Thyroid gland (tissue), 4 donors: ENCODE measurements around the gene PRDX5.

Experiments used
- CTCF ChIP-seq, 6 experiments: fragments of 200-600 bp in 3 of 6; fragments of 450-650 bp in 3 of 6; sonication (generic) in 3 of 6; IDR thresholded peaks; one replicate each; pipeline ENCODE4 v1.5.1; 2016 to 2019; ENCODE audit warnings: antibody characterized with exemption in 6 of 6, mild to moderate bottlenecking in 2 of 6, inconsistent platforms in 1 of 6, moderate library complexity in 1 of 6
- POLR2A ChIP-seq, 2 donors: fragments of 450-650 bp; IDR thresholded peaks; one replicate each; pipeline ENCODE4 v1.6.1; 2017; ENCODE audit warnings: antibody characterized with exemption in 2 of 2, mild to moderate bottlenecking in 2 of 2, moderate library complexity in 1 of 2

GRCh38 chr11:64358536-64358906, 40.6 kb downstream of the PRDX5 start:
- TF ChIP-seq CTCF (IDR thresholded peaks at IDR 0.05) = no peak
- no peak for TF ChIP-seq POLR2A (IDR thresholded peaks at IDR 0.05)
